ENCODE measurements around the gene CHRDL2.
"Not testable (repeated sequence)": the region's sequence is repeated elsewhere in the genome, so short reads cannot be mapped to it uniquely, and the experiment has no call there.

Gene CHRDL2, protein sequence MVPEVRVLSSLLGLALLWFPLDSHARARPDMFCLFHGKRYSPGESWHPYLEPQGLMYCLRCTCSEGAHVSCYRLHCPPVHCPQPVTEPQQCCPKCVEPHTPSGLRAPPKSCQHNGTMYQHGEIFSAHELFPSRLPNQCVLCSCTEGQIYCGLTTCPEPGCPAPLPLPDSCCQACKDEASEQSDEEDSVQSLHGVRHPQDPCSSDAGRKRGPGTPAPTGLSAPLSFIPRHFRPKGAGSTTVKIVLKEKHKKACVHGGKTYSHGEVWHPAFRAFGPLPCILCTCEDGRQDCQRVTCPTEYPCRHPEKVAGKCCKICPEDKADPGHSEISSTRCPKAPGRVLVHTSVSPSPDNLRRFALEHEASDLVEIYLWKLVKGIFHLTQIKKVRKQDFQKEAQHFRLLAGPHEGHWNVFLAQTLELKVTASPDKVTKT

DNA sequence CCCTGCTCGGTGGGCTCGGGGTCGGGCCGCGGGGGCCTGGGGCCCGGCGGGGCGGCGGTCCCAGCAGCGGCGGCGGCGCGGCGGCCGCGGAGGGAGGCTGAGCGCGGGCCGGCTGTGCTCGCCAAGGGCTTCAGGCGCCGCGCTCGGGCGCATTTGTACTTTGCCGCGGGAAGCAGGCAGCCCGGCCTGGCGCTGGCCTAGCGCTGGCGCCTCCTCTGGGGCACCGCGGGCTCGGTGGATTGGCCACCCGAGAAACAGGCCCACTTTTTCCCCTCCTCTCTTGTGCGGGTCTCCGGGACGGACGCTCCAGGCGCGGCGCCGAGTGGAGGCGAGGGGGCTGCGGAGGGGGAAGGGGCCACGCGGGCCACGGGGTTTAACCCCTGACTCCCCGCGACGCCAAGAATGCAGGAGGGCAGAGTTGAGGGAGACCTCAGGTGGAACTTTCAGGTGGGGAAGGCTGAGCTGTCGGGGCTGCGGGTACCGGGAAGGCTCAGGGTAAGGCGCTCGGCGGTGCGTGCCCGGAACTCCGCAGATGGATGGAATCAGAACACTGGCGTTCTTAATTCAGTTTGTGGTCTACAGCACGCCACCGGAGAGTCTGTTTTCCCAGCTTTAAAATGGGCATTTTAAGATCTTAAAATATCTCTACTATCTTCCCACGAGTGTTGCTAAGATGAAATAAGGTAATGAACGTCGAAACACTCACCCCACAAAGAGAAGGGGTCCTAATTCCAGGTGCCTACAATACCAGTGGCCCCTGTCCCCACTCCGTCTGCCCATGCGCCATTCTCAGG is at the start of gene CHRDL2:
Gene CHRDL2 (minus strand): TSS at position 126 of the 794 bp plus-strand sequence. CDS start 538 bp downstream, outside the sequence.
- no peak for DNase-seq (ENCODE audit: low spot score)

GRCh38 chr11:74780248-74781005 is 49.2 kb upstream of the CHRDL2 start:
- DNase-seq (ENCODE audit: low spot score), result no peak

GRCh38 chr11:74778581-74778980 is 47.4 kb upstream of the CHRDL2 start:
- DNase-seq (ENCODE audit: low spot score), result no peak

GRCh38 chr11:74777877-74778276 is 46.7 kb upstream of the CHRDL2 start:
- no peak for DNase-seq (ENCODE audit: low spot score)

DNA sequence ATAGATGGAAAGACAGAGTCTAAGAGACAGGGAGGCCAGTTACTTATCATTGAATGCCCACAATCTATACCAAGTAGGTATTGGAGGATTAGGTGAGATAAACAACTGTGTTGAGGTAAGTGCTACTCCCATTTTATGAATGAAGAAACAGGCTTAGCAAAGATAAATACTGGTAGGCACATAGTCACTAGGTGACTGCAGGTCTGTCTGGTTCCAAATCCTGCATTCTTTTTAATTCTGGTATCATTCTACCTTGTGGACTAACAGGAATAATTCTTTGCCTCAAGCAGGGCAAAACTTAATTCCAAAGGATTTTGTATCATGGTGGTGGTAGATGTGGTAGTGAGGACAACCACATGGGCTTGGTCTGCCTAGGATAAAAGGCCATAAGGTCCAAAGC is 45.8 kb upstream of the CHRDL2 start:
- DNase-seq (ENCODE audit: low spot score), result no peak

DNA sequence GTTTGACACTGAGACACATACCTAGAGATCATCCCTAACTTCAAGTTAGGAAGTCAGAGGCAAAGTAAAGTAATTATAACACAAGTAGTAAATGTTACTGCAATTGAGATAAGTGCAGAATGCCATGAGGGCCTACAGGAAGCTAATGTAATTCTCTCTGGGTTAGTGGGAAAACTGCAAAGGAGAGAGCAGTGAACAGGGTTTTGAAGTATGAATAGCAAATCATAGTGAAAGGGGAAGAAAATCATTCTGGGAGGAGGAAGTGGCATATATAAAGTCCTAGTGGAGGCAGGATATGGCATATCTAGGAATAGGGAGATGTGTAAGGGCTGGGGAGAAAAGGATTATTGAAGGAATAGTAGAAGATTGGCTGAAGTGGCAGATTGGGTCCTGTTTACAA is 45.3 kb upstream of the CHRDL2 start:
- DNase-seq (ENCODE audit: low spot score), result no peak

- no peak for DNase-seq (ENCODE audit: low spot score)
These were observed 44.5 kb upstream of the CHRDL2 start for GRCh38 chr11:74775762-74776161.

GRCh38 chr11:74773476-74773875 is 42.2 kb upstream of the CHRDL2 start:
- DNase-seq (ENCODE audit: low spot score), result no peak

- no peak for DNase-seq (ENCODE audit: low spot score)
These were observed 39.9 kb upstream of the CHRDL2 start for GRCh38 chr11:74771139-74771538.

DNA sequence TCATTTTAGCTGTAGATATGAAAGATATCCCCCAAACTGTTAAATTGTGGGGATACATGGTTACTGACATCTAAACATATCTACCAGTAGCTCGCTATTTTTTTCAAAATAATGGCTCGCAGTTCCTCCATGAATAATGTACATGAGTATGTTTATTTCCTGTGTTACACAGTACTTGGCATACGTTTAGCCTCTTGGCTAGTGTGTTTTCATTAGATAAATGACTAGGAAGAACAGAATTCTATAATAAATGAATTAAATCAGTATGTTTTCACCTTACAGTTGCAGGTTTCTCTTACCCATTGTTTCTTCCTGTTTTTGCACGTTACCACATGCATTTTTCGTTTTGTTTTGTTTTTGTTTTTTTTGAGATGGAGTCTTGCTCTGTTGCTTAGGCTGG is 39.2 kb upstream of the CHRDL2 start:
- DNase-seq (ENCODE audit: low spot score), result no peak

GRCh38 chr11:74769055-74769707 is 38.0 kb upstream of the CHRDL2 start:
- DNase-seq (ENCODE audit: low spot score), result no peak

DNA sequence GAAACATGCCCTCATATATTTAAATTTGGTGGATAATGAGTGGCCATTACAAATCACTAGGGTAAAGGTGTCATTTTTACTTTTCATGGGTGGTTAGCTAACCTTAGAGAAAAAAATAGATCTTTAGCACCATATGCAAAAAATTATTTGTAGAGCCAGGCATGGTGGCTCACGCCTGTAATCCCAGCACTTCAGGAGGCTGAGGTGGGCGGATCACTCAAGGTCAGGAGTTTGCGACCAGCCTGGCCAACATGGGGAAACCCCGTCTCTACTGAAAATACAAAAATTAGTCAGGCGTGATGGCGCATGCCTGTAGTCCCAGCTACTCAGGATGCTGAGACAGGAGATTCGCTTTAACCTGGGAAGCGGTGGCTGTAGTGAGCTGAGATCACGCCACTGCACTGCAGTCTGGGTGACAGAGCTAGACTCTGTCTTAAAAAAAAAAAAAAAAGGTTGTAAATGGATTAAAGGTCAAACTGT is 37.0 kb upstream of the CHRDL2 start:
- not testable (repeated sequence) for DNase-seq (ENCODE audit: low spot score)

DNA sequence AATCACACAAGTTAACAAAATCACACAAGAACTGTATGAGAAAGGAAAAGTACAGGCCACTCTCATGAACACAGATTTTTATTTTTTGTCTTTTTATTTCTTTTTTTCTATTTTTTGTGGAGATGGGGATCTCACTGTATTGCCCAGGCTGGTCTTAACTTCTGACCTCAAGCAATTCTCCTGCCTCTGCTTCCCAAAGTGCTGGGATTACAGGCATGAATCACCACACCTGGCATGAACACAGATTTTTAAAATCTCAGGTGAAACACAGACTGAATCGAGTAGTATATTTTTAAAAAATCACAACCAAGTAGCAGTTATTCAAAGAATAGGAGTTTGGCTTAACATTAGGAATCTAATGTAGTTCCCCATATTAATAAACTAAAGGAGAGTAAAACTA is 35.7 kb upstream of the CHRDL2 start:
- DNase-seq (ENCODE audit: low spot score), result no peak

DNA sequence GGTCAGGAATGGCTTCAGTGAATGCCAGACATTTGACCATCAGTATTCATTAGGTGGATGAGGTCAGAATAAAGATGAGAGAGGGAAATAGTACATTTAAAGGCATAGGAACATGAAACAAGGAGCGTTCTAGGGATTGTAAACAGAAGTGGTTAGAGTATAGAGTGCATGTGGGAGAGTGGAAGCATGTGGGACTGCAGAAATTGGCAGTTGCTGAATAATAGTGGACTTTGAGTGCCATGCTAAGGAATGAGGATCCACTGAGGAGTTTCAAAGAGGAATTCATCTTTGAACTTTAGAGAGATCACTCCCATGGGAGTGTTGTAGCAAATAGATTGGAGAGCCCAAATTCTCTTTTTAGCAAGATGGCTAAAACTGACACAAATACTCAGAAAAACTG is 25.3 kb upstream of the CHRDL2 start:
- no peak for DNase-seq (ENCODE audit: low spot score)

GRCh38 chr11:74755395-74755995 is 24.3 kb upstream of the CHRDL2 start:
- DNase-seq (ENCODE audit: low spot score), result no peak

GRCh38 chr11:74754507-74755252 is 23.5 kb upstream of the CHRDL2 start:
- peak; percentile 92 for DNase-seq (ENCODE audit: low spot score)

GRCh38 chr11:74751303-74751702 is 20.1 kb upstream of the CHRDL2 start:
- DNase-seq (ENCODE audit: low spot score), result no peak

DNA sequence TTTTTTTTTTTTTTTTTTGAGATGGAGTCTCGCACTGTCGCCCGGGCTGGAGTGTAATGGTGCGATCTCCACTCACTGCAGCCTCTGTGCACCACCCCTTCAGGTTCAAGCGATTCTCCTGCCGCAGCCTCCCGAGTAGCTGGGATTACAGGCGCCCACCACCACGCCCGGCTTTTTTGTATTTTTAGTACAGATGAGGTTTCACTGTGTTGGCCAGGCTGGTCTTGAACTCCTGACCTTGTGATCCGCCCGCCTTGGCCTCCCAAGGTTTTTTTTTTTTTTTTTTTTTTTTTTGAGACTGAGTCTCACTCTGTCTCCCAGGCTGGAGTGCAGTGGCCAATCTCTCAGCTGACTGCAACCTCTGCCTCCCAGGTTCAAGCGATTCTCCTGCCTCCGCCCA is 19.4 kb upstream of the CHRDL2 start:
- DNase-seq (ENCODE audit: low spot score), result not testable (repeated sequence)

GRCh38 chr11:74749965-74750296 is 18.7 kb upstream of the CHRDL2 start:
- DNase-seq (ENCODE audit: low spot score), result no peak

DNA sequence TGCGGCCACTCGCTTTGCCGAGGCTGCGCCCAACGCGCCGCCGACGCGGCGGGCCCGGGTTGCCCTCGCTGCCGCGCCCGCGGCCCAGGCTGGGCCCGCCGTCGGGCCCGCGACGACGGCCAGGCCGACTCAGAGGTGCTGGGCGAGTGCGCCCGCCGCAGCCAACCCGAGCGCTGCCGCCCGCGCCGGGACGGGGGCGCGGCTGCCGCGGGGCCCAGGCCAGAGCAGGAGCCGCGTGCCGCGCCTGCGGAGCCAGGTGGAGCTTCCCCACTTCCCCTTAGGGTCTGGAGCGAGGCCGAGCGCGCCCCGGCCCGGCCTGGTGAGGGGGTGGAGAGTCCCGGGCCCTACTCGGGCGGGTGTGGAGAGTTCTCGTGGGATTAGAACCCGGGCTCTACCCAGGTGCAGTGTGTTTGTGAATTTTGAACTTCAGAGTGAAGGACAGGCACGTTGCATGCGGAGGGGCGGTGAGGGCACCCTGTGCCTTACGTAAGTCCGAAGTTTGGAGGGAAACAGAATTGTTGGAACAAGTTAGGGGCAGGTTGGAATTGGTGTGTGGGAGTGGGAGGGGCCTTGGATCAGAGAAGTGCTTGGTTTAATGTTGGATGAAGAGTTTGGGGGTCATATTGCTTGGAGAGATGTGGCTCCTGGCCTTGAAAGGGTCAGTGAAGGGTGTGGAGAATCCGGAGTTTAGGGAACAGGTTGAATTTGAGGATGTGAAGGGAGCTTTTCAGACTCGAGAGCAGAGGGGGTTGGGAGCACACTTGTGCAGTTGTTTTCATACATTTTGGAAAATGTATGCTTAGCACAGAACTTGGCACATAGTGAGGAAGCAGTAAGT is 18.1 kb upstream of the CHRDL2 start:
- DNase-seq (ENCODE audit: low spot score), result no peak

All from COLO829 (cell line).